SK-N-SH treated with all-trans-retinoic acid at 6 μM for 48 hours (cell line): Measurements from ENCODE around the gene ARHGEF3.

ENCODE experiments used
- ATAC-seq: fragments of 200-7000 bp; cut with Tn5 transposase; 3 replicates; pipeline ENCODE4 v1.9.1; 2020; ENCODE audit warnings: mild to moderate bottlenecking, moderate library complexity
- ARNTL ChIP-seq: fragments of 450-650 bp; formaldehyde crosslinking; IDR thresholded peaks from 2 replicates; pipeline ENCODE4 v1.5.0; 2020; ENCODE audit warnings: low read depth, mild to moderate bottlenecking, moderate library complexity, borderline replicate concordance
- BACH2 ChIP-seq: fragments of 250-450 bp; sonication (Bioruptor Pico); IDR thresholded peaks from 2 replicates; pipeline ENCODE4 v1.9.0; 2021; ENCODE audit warnings: mild to moderate bottlenecking, borderline replicate concordance
- CREB5 ChIP-seq: fragments of 250-450 bp; sonication (Bioruptor Pico); IDR thresholded peaks from 2 replicates; pipeline ENCODE4 v1.5.1; 2020; ENCODE audit warnings: low read depth, mild to moderate bottlenecking, moderate library complexity
- CSDC2 ChIP-seq: fragments of 250-450 bp; sonication (Bioruptor Pico); IDR thresholded peaks from 2 replicates; pipeline ENCODE4 v1.5.0; 2020; ENCODE audit warnings: mild to moderate bottlenecking, moderate library complexity
- OSR1 ChIP-seq: fragments of 250-450 bp; sonication (Bioruptor Pico); IDR thresholded peaks from 2 replicates; pipeline ENCODE4 v1.8.0; 2022; ENCODE audit warnings: moderate library complexity, mild to moderate bottlenecking, inconsistent platforms
- POU6F1 ChIP-seq: fragments of 250-450 bp; sonication (Bioruptor Pico); IDR thresholded peaks from 2 replicates; pipeline ENCODE4 v1.8.0; 2021; ENCODE audit warnings: low read depth, mild to moderate bottlenecking, moderate library complexity, borderline replicate concordance
- RARB ChIP-seq: fragments of 250-450 bp; sonication (Bioruptor Pico); IDR thresholded peaks from 2 replicates; pipeline ENCODE4 v1.8.0; 2021; ENCODE audit warnings: mild to moderate bottlenecking, moderate library complexity
- SNAI2 ChIP-seq: fragments of 250-450 bp; sonication (Bioruptor Pico); IDR thresholded peaks from 2 replicates; pipeline ENCODE4 v1.5.0; 2020; ENCODE audit warnings: mild to moderate bottlenecking, moderate library complexity
- TCF4 ChIP-seq: fragments of 250-450 bp; sonication (Bioruptor Pico); IDR thresholded peaks from 2 replicates; pipeline ENCODE4 v1.8.0; 2021; ENCODE audit warnings: mild to moderate bottlenecking, moderate library complexity, borderline replicate concordance
- TOX ChIP-seq: fragments of 250-450 bp; sonication (Bioruptor Pico); IDR thresholded peaks from 2 replicates; pipeline ENCODE4 v1.8.0; 2021; ENCODE audit warnings: mild to moderate bottlenecking, moderate library complexity, borderline replicate concordance
- TSHZ2 ChIP-seq: fragments of 250-450 bp; sonication (Bioruptor Pico); IDR thresholded peaks from 2 replicates; pipeline ENCODE4 v1.5.0; 2020; ENCODE audit warnings: mild to moderate bottlenecking, moderate library complexity
- ZC3H10 ChIP-seq: fragments of 250-450 bp; sonication (Bioruptor Pico); IDR thresholded peaks from 2 replicates; pipeline ENCODE4 v1.5.1; 2021; ENCODE audit warnings: mild to moderate bottlenecking, moderate library complexity
- ZFP3 ChIP-seq: fragments of 250-450 bp; sonication (Bioruptor Pico); IDR thresholded peaks from 2 replicates; pipeline ENCODE4 v1.5.0; 2020; ENCODE audit warnings: mild to moderate bottlenecking, moderate library complexity
- ZFP30 ChIP-seq: fragments of 450-650 bp; formaldehyde crosslinking; IDR thresholded peaks from 2 replicates; pipeline ENCODE4 v1.5.0; 2022; ENCODE audit warnings: mild to moderate bottlenecking, moderate library complexity
- ZNF565 ChIP-seq: fragments of 450-650 bp; formaldehyde crosslinking; conservative IDR thresholded peaks from 2 replicates; pipeline ENCODE4 v1.5.0; 2020; ENCODE audit warnings: low read depth, mild to moderate bottlenecking, moderate library complexity
- ZNF8 ChIP-seq: fragments of 450-650 bp; formaldehyde crosslinking; IDR thresholded peaks from 2 replicates; pipeline ENCODE4 v1.5.0; 2020; ENCODE audit warnings: mild to moderate bottlenecking, moderate library complexity
- TF ChIP-seq, protein P1 (sequence below): fragments of 250-450 bp; sonication (Bioruptor Pico); IDR thresholded peaks from 2 replicates; pipeline ENCODE4 v1.5.1; 2021; ENCODE audit warnings: mild to moderate bottlenecking, moderate library complexity
- TF ChIP-seq, protein P2 (sequence below): fragments of 250-450 bp; sonication (Bioruptor Pico); IDR thresholded peaks from 2 replicates; pipeline ENCODE4 v1.8.0; 2020; ENCODE audit warnings: mild to moderate bottlenecking, moderate library complexity, borderline replicate concordance

The ARHGEF3 gene

GRCh38 chr3:56782906-56783305, 18.8 kb downstream of the ARHGEF3 start (continued):
- no peak for TF ChIP-seq SNAI2 (CRISPR knock-in tag)

- TF ChIP-seq ZFP30 (CRISPR knock-in tag) (no peak), TCF4 (CRISPR knock-in tag) (no peak), BACH2 (no peak), TSHZ2 (no peak)
- TF ChIP-seq, protein P1, sequence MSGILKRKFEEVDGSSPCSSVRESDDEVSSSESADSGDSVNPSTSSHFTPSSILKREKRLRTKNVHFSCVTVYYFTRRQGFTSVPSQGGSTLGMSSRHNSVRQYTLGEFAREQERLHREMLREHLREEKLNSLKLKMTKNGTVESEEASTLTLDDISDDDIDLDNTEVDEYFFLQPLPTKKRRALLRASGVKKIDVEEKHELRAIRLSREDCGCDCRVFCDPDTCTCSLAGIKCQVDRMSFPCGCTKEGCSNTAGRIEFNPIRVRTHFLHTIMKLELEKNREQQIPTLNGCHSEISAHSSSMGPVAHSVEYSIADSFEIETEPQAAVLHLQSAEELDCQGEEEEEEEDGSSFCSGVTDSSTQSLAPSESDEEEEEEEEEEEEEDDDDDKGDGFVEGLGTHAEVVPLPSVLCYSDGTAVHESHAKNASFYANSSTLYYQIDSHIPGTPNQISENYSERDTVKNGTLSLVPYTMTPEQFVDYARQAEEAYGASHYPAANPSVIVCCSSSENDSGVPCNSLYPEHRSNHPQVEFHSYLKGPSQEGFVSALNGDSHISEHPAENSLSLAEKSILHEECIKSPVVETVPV (CRISPR knock-in tag): no peak
Measured at GRCh38 chr3:56782215-56782614, 19.5 kb downstream of the ARHGEF3 start.

DNA sequence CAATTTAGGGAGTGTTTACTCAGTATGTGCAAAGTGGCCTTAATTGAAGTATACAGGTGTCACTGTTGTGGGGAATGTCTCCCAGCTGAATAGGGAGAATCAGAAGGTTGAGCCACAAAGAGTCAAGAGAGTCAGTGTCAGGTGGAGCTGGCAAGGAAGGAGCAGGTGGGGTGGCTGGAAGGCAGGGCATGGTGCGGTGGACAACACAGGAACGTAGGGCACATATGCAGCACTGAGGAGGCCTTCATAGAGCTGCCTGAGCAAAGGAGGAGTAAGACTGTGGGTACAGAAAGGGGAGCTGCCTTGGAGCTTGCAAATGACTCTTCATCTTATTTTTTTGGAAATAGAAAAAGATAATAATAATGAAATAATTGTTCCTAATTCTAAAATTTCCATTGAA, 20.0 kb downstream of the ARHGEF3 start:
- no peak for TF ChIP-seq POU6F1 (CRISPR knock-in tag)
- TF ChIP-seq TSHZ2: no peak
- TF ChIP-seq, protein P1 (CRISPR knock-in tag): no peak
- no peak for TF ChIP-seq BACH2
- TF ChIP-seq CREB5 (CRISPR knock-in tag): no peak
- no peak for TF ChIP-seq ZFP3 (CRISPR knock-in tag)
- TF ChIP-seq TCF4 (CRISPR knock-in tag): no peak
- no peak for TF ChIP-seq ZC3H10 (CRISPR knock-in tag)
- no peak for TF ChIP-seq ZNF565
- TF ChIP-seq RARB: no peak
- no peak for TF ChIP-seq ZNF8 (CRISPR knock-in tag)
- ATAC-seq: no peak

More at GRCh38 chr3:56782215-56782614, 19.5 kb downstream of the ARHGEF3 start:
- no peak for ATAC-seq

DNA sequence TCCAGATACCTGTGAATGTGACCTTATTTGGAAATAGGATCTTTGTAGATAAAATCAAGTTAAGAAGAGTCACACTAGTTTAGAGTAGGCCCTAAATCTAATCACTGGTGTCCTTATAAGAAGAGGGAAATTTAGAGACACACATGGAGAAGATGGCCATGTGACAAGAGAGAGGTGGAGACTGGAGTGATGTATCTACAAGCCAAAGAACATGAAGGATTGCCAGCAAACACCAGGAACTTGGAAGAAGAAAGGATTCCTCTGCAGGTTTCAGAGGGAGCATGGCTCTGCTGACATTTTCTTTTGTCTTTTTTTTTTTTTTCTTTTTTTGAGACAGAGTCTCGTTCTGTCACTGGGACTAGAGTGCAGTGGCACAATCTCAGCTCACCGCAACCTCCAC, 20.8 kb downstream of the ARHGEF3 start:
- no peak for ATAC-seq

More for the DNA sequence above, 20.8 kb downstream of the ARHGEF3 start:
- TF ChIP-seq CSDC2 (CRISPR knock-in tag) (no peak), BACH2 (no peak), TOX (CRISPR knock-in tag) (no peak), OSR1 (CRISPR knock-in tag) (no peak), ARNTL (CRISPR knock-in tag) (no peak), ZNF565 (no peak), TCF4 (CRISPR knock-in tag) (no peak)
- TF ChIP-seq, protein P1 (CRISPR knock-in tag): no peak
- TF ChIP-seq, protein P2, sequence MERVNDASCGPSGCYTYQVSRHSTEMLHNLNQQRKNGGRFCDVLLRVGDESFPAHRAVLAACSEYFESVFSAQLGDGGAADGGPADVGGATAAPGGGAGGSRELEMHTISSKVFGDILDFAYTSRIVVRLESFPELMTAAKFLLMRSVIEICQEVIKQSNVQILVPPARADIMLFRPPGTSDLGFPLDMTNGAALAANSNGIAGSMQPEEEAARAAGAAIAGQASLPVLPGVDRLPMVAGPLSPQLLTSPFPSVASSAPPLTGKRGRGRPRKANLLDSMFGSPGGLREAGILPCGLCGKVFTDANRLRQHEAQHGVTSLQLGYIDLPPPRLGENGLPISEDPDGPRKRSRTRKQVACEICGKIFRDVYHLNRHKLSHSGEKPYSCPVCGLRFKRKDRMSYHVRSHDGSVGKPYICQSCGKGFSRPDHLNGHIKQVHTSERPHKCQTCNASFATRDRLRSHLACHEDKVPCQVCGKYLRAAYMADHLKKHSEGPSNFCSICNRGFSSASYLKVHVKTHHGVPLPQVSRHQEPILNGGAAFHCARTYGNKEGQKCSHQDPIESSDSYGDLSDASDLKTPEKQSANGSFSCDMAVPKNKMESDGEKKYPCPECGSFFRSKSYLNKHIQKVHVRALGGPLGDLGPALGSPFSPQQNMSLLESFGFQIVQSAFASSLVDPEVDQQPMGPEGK: no peak
